Activated CD8-positive, alpha-beta memory T cell treated with anti-CD3 and anti-CD28 coated beads for 4 hours (primary cell): Measurements from ENCODE around the gene DEFB121.
"Not testable (repeated sequence)": the region's sequence is repeated elsewhere in the genome, so short reads cannot be mapped to it uniquely, and the experiment has no call there.

Experiments used
- DNase-seq, 2 donors: peaks; one replicate each; pipeline ENCODE4 v3.0.0-alpha.2; 2020; ENCODE audit warnings: low read depth in 2 of 2

DEFB121 gene

GRCh38 chr20:31406115-31406514, at the start of gene DEFB121:
Gene DEFB121, minus strand, starts transcription at chr20:31406215. Its CDS starts 63 bp downstream, at chr20:31406152.
- DNase-seq = no peak

DNA sequence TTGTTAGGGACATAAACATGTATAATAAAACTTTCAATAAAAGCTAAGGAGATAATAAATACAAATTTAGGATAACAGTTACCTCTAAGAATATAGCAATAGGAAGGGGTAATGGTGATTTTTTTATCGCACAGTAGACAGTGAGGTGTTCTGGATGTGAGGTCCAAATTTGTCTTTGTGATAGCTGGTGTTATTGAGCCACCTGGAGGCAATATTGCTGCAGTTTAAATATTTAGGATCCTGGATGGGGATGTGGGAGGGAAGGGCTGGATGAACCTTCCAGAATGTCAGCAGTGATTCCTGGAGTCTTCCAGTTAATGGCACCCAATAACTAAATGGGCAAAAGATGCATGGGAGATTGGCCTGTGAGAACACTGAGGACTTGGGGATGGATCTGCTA, 48.3 kb upstream of the DEFB121 start:
- DNase-seq = no peak

GRCh38 chr20:31452575-31452974, 46.6 kb upstream of the DEFB121 start:
- DNase-seq = no peak

GRCh38 chr20:31449511-31450414, 43.7 kb upstream of the DEFB121 start:
- DNase-seq = no peak

DNA sequence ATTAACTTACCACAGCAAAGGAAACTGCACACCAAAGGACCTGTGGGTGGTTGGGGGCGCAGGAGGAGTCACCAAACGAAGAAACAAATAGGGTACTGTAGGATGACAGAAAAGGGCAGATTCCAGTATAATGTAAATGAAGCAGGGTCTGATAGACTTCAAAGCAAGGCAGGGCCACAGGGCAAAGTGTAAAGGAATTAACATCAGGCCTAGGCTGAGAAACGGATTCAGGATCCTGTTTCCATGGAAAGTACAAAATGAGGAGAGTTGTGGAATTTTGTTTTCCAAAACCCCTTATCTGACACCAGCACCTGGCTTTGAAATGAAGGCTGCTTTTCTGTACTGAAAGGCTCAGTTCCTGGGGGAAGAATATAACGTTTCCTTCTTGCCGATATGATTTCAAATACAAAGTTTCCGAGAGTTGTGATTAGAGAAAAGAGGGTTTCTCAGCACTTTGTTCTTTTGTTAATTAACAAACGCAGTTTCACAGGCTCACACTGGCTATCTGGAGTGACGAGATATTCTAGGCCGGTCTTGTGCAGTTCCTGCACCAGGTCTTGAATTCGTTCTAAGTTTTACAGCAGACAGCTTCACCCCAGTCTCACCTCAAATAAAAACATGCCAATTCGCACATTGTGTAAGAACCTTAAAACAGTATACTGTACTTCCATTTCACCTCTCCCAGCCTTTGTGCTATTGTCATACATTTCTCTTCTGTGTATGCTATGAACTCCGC, 40.2 kb upstream of the DEFB121 start:
- no peak for DNase-seq

DNA sequence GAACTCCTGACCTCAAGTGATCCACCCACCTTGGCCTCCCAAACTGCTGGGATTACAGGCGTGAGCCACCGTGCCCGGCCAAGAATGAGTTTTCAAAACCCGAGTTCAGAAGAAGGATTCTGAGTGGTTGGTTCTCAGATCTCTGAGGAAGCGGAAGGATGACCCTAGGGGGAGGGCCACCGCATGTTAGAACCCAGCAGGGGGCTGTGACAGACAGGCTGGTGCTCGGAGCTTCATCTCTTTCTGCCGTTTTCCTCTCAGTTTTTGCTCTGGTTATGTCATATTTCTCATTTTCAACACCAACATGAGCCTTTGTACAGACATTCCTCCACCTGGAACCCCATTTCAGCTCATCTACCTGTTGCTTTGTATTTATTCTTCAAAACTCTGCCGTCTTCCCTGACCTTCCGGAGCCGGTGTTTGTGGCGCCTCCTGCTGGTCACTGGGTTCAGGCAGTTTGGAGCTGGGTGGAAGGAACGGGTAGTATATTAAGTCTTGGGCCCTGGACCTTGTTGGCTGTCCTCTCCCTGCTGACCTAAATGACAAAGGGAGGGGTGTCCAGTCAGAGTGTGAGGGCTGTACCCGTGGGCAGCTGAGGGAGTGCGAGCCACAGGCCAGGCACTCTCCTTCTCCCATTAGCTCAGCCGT, 34.1 kb upstream of the DEFB121 start, which contains the start of gene DEFB123:
Gene DEFB123 (plus strand): TSS at position 621 of the 648 bp plus-strand sequence. CDS start 67 bp downstream, outside the sequence.
- DNase-seq = no peak

DNA sequence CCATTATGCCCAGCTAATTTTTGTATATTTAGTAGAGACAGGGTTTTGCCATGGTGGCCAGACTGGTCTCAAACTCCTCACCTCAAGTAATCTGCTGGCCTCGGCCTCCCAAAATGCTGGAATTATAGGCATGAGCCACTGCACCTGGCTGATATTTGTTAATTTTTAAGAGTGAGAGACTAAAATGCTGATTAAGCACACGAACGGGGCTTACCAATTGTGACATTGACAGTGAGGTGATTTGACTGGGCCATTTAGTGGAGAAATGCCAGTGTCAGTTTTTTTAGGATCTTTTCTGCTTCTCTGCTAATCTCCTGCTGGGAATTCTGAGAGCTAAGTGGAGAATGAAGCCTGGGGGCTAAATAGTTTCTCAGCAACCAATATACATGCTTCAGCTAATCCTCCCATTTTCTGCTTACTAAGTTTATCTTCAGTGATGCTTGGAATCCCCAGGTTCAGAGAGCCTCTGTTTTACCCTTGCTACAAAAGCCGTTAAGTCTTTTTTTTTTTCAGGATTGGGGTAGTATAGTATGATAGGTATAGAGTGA, 24.6 kb upstream of the DEFB121 start:
- DNase-seq = no peak

GRCh38 chr20:31427576-31427975, 21.6 kb upstream of the DEFB121 start:
- not testable (repeated sequence) for DNase-seq

DNA sequence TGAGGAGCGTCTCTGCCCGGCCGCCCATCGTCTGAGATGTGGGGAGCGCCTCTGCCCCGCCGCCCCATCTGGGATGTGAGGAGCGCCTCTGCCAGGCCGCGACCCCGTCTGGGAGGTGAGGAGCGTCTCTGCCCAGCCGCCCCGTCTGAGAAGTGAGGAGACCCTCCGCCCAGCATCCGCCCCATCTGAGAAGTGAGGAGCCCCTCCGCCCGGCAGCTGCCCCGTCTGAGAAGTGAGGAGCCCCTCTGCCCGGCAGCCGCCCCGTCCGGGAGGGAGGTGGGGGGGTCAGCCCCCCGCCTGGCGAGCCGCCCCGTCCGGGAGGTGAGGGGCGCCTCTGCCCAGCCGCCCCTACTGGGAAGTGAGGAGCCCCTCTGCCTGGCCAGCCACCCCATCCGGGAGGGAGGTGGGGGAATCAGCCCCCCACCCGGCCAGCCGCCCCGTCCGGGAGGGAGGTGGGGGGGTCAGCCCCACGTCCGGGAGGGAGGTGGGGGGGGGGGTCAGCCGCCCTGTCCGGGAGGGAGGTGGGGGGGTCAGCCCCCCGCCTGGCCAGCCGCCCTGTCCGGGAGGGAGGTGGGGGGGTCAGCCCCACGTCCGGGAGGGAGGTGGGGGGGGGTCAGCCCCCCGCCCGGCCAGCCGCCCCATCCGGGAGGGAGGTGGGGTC, 21.0 kb upstream of the DEFB121 start:
- not testable (repeated sequence) for DNase-seq

GRCh38 chr20:31425797-31426196, 19.8 kb upstream of the DEFB121 start:
- DNase-seq = no peak

- no peak for DNase-seq
These were observed 12.3 kb upstream of the DEFB121 start for GRCh38 chr20:31418307-31418706.

DNA sequence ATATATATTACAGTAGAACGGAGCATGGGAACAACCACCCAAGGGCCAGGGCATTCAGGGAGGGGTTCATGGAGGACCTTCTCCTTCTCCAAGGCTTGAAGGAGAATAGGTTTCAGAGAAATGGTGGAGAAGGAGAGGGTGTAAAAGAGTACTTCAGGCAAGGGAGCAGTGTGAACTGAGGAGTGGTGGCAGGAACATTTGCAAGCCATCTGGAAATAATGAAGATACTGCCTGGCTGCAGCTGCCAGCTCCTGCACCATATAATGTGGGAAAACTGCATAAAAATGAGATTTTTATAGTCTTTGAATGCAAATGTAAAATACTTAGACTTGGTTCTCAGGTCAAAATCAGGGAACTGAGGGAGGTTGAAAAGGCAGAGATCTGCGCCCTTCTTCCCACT, 9.6 kb upstream of the DEFB121 start:
- no peak for DNase-seq

- DNase-seq = no peak
These were observed 8.4 kb upstream of the DEFB121 start for GRCh38 chr20:31414381-31414780.

GRCh38 chr20:31410011-31410410, 4.0 kb upstream of the DEFB121 start:
- no peak for DNase-seq

- no peak for DNase-seq
These were observed 2.1 kb downstream of the DEFB121 start for GRCh38 chr20:31403886-31404285.

DNA sequence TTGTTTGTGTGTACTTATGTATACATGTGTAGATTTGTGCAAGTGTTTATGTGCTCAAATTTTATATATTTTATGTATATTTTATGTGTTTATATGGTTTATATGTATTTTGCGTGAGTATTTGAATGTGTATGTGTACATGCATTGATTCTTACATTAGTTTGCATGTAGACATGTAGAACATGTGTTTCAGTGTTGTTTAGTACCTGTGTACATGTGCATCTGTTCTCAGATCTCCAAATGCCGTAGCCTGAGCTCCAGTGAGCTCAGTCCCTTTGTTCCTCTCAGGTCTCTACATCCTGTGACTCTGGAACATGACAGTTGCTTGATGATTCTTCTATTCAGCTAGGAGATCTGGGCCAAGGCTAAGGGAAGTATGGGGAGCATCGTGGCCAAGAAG, 11.1 kb downstream of the DEFB121 start:
- no peak for DNase-seq

DNA sequence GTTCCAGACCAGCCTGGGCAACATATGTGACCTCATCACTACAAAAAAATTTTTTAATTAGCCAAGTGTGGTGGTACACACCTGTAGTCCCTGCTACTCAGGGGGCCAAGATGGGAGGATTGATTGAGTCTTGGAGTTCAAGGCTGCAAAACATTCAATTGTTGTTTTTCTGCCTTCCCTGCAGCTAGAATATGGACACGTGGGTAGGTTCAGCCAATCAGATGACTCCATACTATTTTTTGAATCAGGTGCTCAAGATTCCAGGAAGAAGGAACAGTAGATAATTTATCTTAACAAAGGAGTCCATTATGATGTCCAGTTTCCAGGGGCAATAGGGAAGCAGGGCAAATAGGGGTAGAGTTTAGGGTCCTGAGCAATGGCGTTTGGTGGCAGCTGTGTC, 13.2 kb downstream of the DEFB121 start:
- no peak for DNase-seq

- no peak for DNase-seq
These were observed 15.5 kb downstream of the DEFB121 start, which contains the start of gene DEFB119 for GRCh38 chr20:31390490-31390889. Gene DEFB119, minus strand, starts transcription at chr20:31390590. Its CDS starts 107 bp downstream, at chr20:31390483.

GRCh38 chr20:31374346-31374745, 31.7 kb downstream of the DEFB121 start:
- DNase-seq = no peak

- DNase-seq = no peak
These were observed 37.7 kb downstream of the DEFB121 start, which contains the start of gene DEFB118 for GRCh38 chr20:31368301-31368700. Gene DEFB118, plus strand, starts transcription at chr20:31368601. Its CDS starts 50 bp downstream, at chr20:31368651.

DNA sequence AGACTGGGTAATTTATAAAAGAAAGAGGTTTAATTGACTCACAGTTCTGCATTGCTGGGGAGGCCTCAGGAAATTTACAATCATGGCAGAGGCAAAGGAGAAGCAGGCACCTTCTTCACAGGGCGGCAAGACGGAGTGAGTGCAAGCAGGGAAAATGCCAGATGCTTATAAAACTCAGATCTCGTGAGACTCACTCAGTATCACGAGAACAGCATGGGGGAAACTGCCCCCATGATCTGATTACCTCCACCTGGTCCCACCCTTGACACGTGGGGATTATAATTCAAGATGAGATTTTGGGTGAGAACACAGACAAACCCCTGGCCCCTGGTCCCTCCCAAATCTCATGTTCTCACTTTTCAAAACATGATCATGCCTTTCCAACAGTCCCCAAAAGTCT, 41.7 kb downstream of the DEFB121 start:
- DNase-seq = not testable (repeated sequence)
